ENCODE results near the gene DFFB. TPM values are rescaled to one million over a fixed set of nuclear protein-coding genes. Genes with fewer than 3 reads are reported as not detected.

Gene DFFB
- total RNA-seq, 6 experiments from 2014 or later: 2.0 to 3.5 (median 2.9) TPM

GRCh38 chr1:3893190-3893589, 35.9 kb downstream of the DFFB start:
- H3K4me1 ChIP-seq: no peaks in the 10 kb centered on the region
- ATAC-seq (no peak), DNase-seq (no peak)
- H3K27ac ChIP-seq: no peak overlapping the region
- H3K36me3 ChIP-seq: peaks cover 0 to 26% (median 11%) of the 10 kb centered on the region in 4 donors
- WGBS (ENCODE audit: insufficient coverage, low coverage, low lambda C conversion rate, missing lambda C conversion rate): 73% methylated on average over 5 of the region's 5 CpGs
- intact Hi-C loops (cut with DNase I): no loop called here
- no peak overlapping the region for H3K4me3 ChIP-seq
- H3K9me3 ChIP-seq: no peaks in the 10 kb centered on the region
- H3K27me3 ChIP-seq: no peaks in the 10 kb centered on the region
- no peak for TF ChIP-seq POLR2A (IDR thresholded peaks at IDR 0.05)
- TF ChIP-seq CTCF (IDR thresholded peaks at IDR 0.05): no peak

GRCh38 chr1:3894626-3895278, 37.5 kb downstream of the DFFB start:
- TF ChIP-seq CTCF (IDR thresholded peaks at IDR 0.05): no peak
- no peak for TF ChIP-seq POLR2A (IDR thresholded peaks at IDR 0.05)
- Histone ChIP-seq H3K4me1 (peaks cover 0 to 6% (median 2%) of the 10 kb centered on the region in 4 donors), H3K36me3 (peaks cover 0 to 16% (median 7%) of the 10 kb centered on the region in 4 donors), H3K27ac (no peak overlapping the region), H3K9me3 (no peaks in the 10 kb centered on the region), H3K4me3 (no peak overlapping the region), H3K27me3 (no peaks in the 10 kb centered on the region)
- DNase-seq (peak in 1 of 3 donors; percentile 37), ATAC-seq (no peak)
- WGBS (ENCODE audit: insufficient coverage, low coverage, low lambda C conversion rate, missing lambda C conversion rate): 95% methylated on average over 8 of the region's 17 CpGs
- intact Hi-C loops (cut with DNase I): loop anchor here in 1 of 2 donors (5.0 kb wide), 1 partner anchor 37 kb away; the partner anchor contains the start of genes CEP104 and DFFB

GRCh38 chr1:3895279-3895950, 38.1 kb downstream of the DFFB start:
- H3K36me3 ChIP-seq: peaks cover 0 to 9% (median 4%) of the 10 kb centered on the region in 4 donors
- WGBS (ENCODE audit: insufficient coverage, low coverage, low lambda C conversion rate, missing lambda C conversion rate): 89% methylated on average over 3 of the region's 13 CpGs
- intact Hi-C loops (cut with DNase I): loop anchor here in 1 of 2 donors (5.0 kb wide), 1 partner anchor 38 kb away; the partner anchor contains the start of genes CEP104 and DFFB
- no peak overlapping the region for H3K4me3 ChIP-seq
- no peak overlapping the region for H3K27ac ChIP-seq
- no peaks in the 10 kb centered on the region for H3K9me3 ChIP-seq
- ATAC-seq (no peak), DNase-seq (peak in 1 of 3 donors; percentile 17)
- H3K4me1 ChIP-seq: peaks cover 0 to 6% (median 2%) of the 10 kb centered on the region in 4 donors
- TF ChIP-seq CTCF (IDR thresholded peaks at IDR 0.05) (no peak), POLR2A (IDR thresholded peaks at IDR 0.05) (no peak)
- H3K27me3 ChIP-seq: no peaks in the 10 kb centered on the region

GRCh38 chr1:3895951-3896325, 38.7 kb downstream of the DFFB start:
- Histone ChIP-seq H3K4me1 (peaks cover 0 to 6% (median 2%) of the 10 kb centered on the region in 4 donors), H3K27ac (no peak overlapping the region), H3K27me3 (no peaks in the 10 kb centered on the region), H3K9me3 (no peaks in the 10 kb centered on the region), H3K36me3 (peaks cover 0 to 5% (median 2%) of the 10 kb centered on the region in 4 donors), H3K4me3 (no peak overlapping the region)
- ATAC-seq (no peak), DNase-seq (peak in 1 of 3 donors; percentile 23)
- no peak for TF ChIP-seq CTCF (IDR thresholded peaks at IDR 0.05)
- TF ChIP-seq POLR2A (IDR thresholded peaks at IDR 0.05): no peak
- WGBS (ENCODE audit: insufficient coverage, low coverage, low lambda C conversion rate, missing lambda C conversion rate): 100% methylated on average over 2 of the region's 4 CpGs
- intact Hi-C loops (cut with DNase I): loop anchor here in 1 of 2 donors (5.0 kb wide), 1 partner anchor 39 kb away; the partner anchor contains the start of genes CEP104 and DFFB
